GM18519 (cell line): ENCODE results near the gene HOXD3.

Experiments used
- ATAC-seq: cut with Tn5 transposase; IDR thresholded peaks from one replicate; pipeline ENCODE4 v1.9.1; 2021; ENCODE audit warnings: mild to moderate bottlenecking, moderate library complexity; ENCODE audit not compliant: unreplicated experiment, low FRiP score

HOXD3 gene

DNA sequence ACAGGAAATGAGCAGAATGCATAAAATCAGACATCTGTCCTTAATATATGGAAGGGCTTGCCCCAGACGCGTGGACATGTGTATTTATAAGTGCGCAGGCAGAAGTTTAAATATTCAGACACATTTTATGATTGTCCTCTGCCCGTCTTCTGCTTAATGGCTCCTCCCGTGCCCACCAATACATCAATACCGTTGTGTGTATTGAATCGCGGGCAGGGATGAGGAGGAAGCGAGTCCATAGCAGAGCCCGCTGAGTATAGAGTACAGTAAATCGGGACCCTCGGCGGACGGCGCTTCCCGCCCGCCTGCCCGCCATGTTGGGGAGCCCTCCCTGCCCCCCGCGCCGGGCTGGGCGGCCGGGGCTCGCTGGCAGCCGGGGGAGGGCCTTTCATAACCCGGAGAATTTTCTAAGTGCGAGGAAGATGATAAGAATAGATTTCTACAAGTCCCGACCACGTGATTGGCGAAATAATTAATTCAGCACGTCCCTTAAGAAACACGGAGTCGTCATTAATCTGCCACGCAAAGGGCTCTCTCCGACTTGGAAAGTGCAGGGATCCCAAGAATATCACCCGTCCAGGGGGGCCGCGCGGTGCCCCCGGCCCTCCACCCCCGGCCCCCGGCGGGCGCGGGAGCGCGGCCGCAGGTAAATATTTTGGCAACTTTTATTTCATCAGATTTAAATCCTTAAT lies at the start of gene HOXD3:
Gene HOXD3 (plus strand): TSS at position 501 of the 692 bp plus-strand sequence. CDS start 11,808 bp downstream, outside the sequence.
- ATAC-seq = no peak

DNA sequence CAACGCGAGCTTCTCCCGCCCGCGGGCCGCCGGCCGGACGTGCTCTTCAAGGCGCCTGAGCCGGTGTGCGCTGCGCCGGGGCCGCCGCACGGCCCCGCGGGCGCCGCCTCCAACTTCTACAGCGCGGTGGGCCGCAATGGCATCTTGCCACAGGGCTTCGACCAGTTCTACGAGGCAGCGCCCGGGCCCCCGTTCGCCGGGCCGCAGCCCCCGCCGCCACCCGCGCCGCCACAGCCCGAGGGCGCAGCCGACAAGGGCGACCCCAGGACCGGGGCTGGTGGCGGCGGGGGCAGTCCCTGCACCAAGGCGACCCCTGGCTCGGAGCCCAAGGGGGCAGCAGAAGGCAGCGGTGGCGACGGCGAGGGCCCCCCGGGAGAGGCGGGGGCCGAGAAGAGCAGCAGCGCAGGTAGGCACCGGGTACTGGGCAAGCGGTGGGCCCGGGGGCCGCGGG lies 49.4 kb upstream of the HOXD3 start:
- no peak for ATAC-seq

DNA sequence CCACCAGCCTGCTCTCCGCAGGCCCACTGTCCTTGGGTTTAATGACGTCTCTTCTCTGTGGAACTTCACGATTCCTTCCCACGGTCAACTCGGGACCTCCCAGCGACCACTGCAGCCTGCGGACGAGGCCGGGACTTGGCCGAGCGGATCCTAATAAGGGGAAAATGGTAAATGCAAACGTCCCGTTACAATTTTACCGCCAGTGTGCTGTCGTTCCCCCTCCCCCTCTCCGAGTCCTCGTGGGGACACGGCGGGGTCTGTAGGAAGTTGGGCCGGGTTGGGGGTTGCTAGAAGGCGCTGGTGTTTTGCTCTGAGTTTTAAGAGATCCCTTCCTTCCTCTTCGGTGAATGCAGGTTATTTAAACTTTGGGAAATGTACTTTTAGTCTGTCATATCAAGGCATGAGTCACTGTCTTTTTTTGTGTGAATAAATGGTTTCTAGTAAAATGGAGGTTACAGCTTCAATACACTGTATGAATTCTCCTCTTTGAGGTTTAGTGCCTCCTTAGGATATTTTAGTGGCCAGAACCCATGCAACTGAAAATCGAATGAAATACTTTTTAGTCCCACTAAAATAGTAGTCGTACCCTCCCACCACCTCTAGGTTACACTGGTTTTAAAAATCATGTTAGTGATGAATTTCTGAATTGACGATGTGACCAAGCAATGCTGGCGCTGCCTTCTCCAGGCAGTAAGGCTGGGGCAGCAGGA lies 47.8 kb upstream of the HOXD3 start:
- no peak for ATAC-seq

DNA sequence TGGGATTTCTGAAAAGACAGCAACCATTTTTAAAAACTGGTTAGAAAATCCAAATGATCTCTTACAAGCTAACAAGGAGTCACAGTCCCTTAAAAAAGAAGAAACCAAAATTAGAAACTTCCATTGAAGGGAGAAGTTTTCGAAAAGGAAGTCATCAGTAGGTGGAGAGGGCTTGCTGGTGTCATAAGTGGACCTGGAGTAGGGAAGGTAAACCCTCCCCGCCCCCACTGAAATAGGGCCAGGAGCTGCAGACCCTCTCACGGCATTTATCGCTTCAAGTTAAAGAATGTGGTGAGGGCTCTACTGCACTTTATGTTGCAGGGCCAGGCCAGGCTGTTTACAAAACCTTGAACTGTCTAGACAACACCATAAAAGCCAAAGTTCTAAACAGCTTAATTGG lies 47.2 kb upstream of the HOXD3 start:
- no peak for ATAC-seq

DNA sequence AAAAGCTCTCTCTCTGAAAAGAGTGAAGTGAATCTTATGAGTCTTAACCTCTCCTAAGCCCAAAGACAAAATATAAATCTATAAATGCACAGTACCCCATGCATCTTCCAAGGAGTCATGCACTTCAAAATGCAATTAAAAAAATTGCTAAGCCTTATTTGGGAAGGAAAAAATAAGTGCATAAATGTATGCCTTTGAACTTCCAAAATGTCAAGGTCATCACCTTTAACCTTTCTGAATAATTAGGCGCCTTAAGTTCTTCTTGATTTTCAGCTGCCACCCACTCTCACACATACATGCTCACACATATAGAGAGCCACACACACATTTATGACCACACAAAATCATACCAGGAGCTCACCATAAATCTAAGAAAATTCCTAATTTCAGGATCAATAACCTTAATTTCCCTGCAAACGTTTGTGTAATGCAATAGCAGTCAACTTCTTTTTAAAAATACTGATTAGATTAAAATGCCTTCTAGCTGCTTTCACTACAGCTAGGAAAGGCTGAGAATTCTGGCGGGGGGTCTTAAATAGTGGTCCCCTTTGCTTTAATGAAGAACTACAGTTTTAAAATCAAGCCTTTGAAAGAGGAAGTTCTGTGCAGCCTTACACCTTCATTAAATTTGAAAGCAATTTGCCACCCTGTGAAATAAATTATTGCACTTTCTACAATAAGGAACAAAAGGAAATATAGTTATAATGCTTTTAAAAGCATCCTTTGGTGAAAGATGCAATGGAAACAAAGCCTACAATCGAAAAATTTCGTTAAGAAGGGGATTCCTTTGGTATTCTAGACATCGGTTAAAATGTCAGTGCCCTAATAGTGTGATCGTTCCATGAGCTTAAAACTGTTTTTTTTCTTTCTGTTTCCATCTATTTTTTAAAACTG lies 46.4 kb upstream of the HOXD3 start:
- no peak for ATAC-seq

DNA sequence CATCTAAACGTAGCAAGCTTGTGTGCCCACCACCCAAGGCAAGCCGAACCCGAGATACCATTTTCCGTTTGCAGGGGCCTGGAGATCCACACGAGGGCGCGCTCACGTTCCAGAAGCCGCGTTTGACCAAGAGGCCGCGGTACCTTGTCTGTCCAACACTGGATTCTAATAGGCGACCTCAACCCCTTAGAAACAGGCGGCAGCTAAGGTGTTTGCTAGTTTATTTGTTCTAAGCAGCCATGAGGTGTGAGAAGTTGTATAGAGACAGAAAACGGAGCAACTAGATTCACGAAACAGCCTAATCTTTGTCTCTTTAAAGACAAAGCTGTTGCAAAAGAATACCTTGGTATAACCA lies 45.8 kb upstream of the HOXD3 start:
- no peak for ATAC-seq

DNA sequence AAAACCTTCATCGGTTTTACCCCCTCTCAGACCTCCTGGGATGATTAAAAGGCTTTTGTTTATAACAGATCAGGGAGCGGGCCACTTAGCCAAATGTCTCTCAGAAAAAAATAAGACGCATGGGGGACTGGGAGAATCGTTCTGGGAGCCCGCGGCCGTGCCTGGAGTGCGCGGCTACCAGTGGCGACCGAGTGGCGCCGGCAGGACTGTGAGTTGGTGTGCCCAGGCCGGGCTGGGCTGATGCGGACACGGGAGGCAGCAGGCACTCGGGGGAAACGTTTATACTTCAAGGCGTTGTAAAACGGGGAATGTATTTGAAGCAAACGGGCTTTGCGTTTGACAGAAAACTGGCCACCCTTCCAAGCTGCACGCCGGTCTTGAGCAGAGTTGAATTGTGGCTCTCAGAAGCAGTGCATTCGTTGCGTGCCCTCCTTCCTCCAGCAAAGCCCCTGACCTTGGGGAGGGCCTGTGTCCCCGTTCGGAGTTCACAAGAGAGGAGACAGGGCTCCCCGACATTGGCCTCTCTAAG lies 45.2 kb upstream of the HOXD3 start:
- no peak for ATAC-seq

DNA sequence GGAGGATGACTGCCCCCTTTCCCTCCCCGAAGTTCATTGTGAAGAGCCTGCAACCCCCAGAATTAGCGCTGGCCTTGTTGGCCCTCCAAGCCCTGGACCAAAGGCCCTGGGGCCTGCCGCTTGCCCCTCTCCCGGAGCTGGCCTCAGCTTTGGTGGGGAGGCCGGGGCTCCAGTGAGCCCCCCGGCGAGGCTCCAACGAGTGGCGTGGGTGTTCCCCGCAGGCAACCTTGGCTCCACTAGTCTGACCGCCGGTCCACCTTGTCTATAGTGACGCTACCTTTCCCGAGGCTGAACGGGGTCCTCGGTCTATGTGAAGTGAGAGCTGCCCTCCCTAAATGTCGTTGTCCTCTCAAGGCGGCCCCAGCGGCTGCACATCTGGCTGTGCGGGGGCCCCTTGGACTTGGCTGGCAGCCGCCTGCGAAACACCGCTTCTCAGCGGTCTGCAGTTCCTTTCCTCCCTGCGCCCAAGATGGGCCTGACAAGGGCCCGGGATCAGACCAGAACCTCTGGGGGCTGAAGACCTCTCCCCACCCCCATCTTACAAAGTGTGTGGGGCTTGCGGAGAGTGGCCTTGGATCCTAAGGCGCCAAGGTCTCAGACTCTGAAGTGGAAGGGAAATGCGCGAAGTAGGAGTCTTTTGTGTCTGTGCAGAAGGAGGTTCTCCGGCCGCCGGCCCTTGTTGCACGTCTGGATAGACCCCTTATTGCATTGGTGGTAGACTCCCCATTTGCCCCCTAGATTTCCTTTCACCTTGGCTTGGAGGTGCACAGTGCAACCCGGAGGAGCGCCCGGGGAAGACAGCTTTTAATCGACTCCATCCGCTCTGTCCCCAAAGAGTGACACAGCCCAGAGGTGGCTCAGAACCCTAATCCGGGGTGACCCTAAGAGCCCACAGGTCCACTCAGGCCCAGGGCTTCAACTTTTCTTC lies 44.5 kb upstream of the HOXD3 start:
- ATAC-seq = no peak

DNA sequence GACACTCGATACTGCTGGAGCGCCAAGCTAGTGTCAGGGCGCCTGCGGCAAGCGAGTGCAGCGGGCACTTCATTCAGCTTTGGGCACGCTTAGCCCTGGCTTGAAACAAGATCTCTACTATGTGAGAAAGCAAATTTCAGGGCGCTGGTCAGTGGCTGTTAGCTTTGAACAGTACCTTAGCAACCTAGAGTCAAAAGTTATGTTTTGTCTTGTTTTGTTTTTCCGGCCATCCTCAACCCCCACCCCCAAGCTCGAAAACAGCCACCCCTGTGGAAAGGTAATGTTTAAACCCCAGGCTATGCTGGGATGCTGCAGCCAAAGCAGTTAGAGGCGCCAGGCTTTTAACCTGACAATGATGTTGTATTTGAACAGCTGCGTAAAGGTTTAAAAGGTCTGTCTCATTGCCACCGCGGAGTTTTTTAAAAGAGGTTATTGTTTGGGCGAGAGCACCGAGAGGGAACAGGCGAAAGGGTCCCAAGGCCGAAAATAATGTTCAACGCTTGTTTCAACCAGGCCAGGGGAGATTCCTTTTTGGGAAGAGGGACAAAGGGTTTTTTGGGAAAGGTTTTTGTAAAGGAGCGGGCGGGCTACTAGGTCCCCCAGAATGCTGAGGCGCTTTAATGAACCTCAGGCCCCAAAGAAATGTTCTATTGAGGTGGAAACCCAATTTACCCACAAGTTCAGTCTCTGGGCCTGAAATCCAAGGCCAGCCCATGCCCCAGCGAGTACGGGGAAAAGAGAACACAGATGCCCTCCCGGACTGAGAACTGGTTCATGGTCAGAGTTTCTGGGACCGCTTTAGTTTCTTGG lies 42.8 kb upstream of the HOXD3 start:
- ATAC-seq = no peak

DNA sequence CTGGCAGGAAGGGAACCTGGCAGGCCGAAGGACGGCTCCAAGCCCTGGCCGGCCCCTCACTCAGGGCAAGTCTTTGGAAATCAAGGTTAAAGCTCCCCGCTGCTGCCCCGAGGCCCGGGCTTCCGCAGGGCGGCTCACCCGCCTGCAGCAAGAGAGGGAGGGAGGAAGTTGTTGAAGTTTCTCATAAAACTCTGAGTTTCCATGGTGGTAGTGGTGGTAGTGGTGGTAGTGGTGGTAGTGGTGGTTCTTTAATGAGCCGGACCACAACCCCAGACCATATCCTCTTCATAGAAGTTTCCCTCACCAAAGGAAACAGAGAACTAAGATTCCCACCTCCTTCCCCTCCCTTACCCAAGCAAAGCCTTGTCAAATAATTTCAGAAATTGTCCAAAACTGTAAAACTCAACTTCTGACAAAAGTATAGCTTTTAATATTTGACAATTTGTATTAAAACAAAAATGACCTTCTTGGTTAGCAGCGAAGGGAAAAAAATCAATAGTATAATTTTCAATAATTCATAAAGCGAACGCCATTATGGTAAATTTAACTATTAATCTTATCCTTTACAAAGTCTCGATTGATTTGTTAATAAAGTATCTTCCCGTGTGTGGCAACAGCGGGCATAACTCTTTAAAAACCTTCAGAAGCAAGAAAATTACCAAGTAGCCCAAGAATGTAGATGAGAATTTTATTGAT lies 42.0 kb upstream of the HOXD3 start:
- no peak for ATAC-seq

DNA sequence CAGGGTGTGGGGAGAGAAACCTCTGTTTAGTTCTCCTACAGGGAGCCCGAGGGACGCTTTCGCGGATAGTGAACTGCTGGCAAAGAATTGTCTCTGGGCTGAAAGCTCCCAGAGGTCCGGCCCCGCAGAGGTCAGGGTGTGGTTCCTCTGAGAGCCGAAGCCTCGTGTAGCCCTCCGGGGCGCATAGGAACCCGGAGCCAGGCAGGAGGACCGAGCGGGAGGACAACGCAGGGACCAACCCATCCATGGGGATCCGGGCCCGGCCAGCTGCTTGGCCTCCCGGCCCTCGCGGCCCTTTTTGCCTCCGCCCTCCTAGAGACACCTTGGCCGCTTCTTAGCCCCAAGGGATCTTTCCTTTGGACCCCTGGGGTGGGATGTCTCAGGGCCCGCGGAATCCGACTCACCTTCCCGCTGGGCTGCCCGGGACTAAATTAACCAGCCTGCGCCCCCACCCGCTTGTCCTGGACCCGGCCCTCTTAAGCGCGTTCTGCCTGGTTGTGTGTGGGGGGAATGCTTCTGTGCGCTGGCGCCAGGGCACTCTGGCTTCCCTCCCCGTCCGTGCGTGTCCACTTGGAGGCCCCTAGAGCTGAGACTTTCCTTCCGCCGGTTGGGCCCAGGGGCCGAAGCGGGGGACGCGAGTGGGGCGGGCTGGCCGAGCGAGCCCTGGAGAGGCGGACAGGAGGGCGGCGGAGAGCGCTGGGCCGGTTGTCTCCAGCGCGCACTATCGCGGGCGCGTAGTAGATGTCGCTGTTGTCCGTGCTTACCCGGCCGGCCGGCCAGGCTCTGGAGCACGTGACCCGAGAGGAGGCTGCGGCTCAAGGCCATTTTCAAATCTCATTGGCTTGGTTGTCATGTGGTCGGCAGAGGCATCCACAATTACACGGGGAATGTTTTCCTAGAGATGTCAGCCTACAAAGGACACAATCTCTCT lies 41.0 kb upstream of the HOXD3 start, which contains the start of gene HOXD10:
Gene HOXD10 (plus strand): TSS at position 896 of the 931 bp plus-strand sequence. CDS start 56 bp downstream, outside the sequence.
- ATAC-seq = no peak

DNA sequence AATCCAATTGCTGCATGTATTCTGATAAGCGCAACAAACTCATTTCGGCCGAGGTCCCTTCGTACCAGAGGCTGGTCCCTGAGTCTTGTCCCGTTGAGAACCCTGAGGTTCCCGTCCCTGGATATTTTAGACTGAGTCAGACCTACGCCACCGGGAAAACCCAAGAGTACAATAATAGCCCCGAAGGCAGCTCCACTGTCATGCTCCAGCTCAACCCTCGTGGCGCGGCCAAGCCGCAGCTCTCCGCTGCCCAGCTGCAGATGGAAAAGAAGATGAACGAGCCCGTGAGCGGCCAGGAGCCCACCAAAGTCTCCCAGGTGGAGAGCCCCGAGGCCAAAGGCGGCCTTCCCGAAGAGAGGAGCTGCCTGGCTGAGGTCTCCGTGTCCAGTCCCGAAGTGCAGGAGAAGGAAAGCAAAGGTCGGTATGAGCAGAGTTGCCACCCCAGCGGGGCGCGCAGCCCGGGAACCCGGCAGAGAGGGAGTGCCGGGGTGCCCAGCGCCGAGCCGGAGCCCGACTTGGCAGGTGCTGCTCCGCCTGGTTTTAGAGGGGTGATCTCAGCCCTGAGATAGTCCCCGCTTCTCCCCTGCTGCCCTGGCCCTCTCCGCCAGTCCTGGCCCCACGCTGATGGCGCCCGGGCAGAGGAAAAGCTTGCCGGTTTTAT lies 39.8 kb upstream of the HOXD3 start:
- ATAC-seq = no peak

DNA sequence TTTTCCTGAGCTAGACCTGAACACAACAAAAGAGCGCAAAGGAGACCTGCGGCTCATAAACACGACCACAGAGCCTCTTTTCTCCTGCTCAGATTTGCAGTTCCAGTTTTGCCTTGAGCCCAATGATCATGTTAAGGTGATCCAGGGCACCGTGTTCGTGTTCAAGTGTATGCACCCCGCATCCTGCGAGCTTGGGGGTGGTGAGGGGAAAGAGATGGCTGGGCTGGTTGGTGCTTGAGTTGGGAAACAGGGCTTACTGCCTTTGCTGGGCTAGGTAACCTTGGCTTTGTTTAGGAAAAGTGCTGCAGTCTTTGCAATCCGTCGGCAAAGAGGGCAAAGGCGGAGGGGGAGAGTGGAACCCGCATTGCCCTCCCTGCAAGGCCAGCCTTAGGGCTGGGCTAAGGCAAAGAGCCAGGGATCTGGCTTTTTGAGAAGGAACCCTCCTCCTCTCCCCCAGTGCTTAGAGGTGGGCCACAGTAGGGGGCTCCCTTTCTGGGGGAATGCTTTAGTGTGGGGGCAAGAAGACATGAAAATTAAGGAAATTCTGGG lies 39.2 kb upstream of the HOXD3 start:
- ATAC-seq = no peak

DNA sequence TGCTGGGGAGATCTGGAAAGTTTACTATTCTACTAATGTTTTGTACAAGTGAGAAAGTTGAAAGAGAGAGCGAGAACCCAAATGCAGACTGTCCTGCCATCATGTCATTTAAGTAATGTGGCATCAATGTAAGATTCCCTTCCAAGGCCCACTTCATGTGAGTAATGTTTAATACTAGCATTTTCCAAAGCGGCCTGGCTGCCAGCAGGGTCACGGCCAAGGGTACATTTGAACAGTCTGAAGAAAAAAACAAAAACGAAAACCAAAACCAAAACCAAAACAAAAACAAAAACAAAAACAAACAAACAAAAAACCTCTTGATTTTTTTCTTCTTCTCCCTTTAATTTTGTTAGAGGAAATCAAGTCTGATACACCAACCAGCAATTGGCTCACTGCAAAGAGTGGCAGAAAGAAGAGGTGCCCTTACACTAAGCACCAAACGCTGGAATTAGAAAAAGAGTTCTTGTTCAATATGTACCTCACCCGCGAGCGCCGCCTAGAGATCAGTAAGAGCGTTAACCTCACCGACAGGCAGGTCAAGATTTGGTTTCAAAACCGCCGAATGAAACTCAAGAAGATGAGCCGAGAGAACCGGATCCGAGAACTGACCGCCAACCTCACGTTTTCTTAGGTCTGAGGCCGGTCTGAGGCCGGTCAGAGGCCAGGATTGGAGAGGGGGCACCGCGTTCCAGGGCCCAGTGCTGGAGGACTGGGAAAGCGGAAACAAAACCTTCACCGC lies 38.3 kb upstream of the HOXD3 start:
- ATAC-seq = no peak

DNA sequence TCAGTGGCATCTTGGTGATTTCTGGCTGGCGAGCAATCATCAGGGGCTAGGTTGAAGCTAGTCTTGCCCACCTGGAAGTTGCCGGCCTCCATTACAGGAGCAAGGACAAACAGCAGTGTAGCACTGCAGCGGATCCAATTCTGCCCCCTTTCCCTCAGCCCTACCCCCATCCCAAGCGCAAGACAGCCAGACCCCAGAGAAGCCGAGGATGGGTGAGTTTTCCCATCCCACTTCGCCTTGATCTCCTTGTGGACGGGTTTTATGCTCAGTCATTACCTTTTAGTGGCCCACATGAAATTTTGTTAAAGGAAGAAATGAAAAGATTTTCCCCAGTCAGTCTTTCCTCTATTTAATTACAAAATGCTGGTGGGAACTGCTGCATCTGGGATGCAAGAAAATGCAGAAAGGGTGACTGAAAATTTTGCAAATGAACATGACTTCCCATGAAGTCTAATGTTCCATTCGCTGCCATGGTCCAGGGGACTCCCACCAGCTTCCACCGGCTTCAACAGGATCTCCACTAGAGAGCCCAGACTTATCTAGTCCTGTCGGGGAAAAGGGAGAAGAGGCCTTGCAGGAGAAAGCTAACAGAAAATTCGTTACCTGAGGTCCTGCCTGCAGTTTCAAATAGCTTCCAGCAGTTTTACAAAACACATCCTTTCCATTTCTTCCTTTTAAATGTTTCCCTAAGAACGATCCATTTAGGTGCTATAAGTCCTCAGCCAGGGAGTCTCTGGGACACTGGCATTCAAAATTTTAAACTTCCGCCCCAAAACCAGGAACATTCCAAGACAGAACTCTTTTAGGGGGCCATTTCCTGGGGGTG lies 36.5 kb upstream of the HOXD3 start:
- no peak for ATAC-seq
